ENCODE data around the gene RHOBTB1.

RHOBTB1 gene

GRCh38 chr10:60951272-60951724 lies 7.3 kb upstream of the RHOBTB1 start (continued):
- peak; percentile 41; the same call in 1 of the 2 replicates for TF ChIP-seq KLF16 (tag by site-specific recombination; IDR thresholded peaks at IDR 0.05)
- TF ChIP-seq SP2 (tag by site-specific recombination; IDR thresholded peaks at IDR 0.05), result peak; percentile 48
- TF ChIP-seq ZNF350 (tag by site-specific recombination; IDR thresholded peaks at IDR 0.05), result no peak
- peak; percentile 98 for TF ChIP-seq WT1 (tag by site-specific recombination; IDR thresholded peaks at IDR 0.05)
- no peak; the same call in 1 of the 2 replicates for TF ChIP-seq ZNF518A (tag by site-specific recombination; conservative IDR thresholded peaks at IDR 0.05; ENCODE audit: low read depth)
- TF ChIP-seq SALL2 (tag by site-specific recombination; IDR thresholded peaks at IDR 0.05; ENCODE audit: borderline replicate concordance), result no peak
- TF ChIP-seq ZNF704 (tag by site-specific recombination; IDR thresholded peaks at IDR 0.05), result no peak
- no peak for TF ChIP-seq HOXA7 (CRISPR knock-in tag; IDR thresholded peaks at IDR 0.05; ENCODE audit: borderline replicate concordance)
- TF ChIP-seq ZNF394 (tag by site-specific recombination; IDR thresholded peaks at IDR 0.05; ENCODE audit: borderline replicate concordance), result peak; percentile 91
- 0 out of 2 replicates have a peak, but pooled peaks have one; percentile 63 for TF ChIP-seq ZNF660 (tag by site-specific recombination; IDR thresholded peaks at IDR 0.05)
- TF ChIP-seq KLF7 (tag by site-specific recombination; IDR thresholded peaks at IDR 0.05; ENCODE audit: borderline replicate concordance), result no peak
- TF ChIP-seq ZFP3 (tag by site-specific recombination; IDR thresholded peaks at IDR 0.05; ENCODE audit: low read depth), result no peak
- no peak for TF ChIP-seq ZNF514 (tag by site-specific recombination; IDR thresholded peaks at IDR 0.05)
- TF ChIP-seq ZNF391 (tag by site-specific recombination; IDR thresholded peaks at IDR 0.05; ENCODE audit: borderline replicate concordance, low read depth), result no peak
- peak; percentile 96 for TF ChIP-seq KLF8 (tag by site-specific recombination; IDR thresholded peaks at IDR 0.05)
- no peak for TF ChIP-seq ZNF133 (tag by site-specific recombination; IDR thresholded peaks at IDR 0.05)
- TF ChIP-seq AEBP2 (tag by site-specific recombination; IDR thresholded peaks at IDR 0.05; ENCODE audit: borderline replicate concordance), result no peak
- TF ChIP-seq ZNF239 (tag by site-specific recombination; IDR thresholded peaks at IDR 0.05), result no peak; the same call in 1 of the 2 replicates
- TF ChIP-seq SP3 (tag by site-specific recombination; IDR thresholded peaks at IDR 0.05), result peak; percentile 81
- no peak for TF ChIP-seq ZNF785 (tag by site-specific recombination; IDR thresholded peaks at IDR 0.05)
- no peak for TF ChIP-seq ZSCAN16 (tag by site-specific recombination; IDR thresholded peaks at IDR 0.05)
- TF ChIP-seq ZNF701 (tag by site-specific recombination; IDR thresholded peaks at IDR 0.05), result no peak
- no peak for TF ChIP-seq ZNF112 (tag by site-specific recombination; IDR thresholded peaks at IDR 0.05)
- peak; percentile 69 for TF ChIP-seq ZFP69B (tag by site-specific recombination; IDR thresholded peaks at IDR 0.05)
- TF ChIP-seq, protein P1, sequence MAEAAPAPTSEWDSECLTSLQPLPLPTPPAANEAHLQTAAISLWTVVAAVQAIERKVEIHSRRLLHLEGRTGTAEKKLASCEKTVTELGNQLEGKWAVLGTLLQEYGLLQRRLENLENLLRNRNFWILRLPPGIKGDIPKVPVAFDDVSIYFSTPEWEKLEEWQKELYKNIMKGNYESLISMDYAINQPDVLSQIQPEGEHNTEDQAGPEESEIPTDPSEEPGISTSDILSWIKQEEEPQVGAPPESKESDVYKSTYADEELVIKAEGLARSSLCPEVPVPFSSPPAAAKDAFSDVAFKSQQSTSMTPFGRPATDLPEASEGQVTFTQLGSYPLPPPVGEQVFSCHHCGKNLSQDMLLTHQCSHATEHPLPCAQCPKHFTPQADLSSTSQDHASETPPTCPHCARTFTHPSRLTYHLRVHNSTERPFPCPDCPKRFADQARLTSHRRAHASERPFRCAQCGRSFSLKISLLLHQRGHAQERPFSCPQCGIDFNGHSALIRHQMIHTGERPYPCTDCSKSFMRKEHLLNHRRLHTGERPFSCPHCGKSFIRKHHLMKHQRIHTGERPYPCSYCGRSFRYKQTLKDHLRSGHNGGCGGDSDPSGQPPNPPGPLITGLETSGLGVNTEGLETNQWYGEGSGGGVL (tag by site-specific recombination; IDR thresholded peaks at IDR 0.05), result peak; percentile 66
- TF ChIP-seq, protein P2, sequence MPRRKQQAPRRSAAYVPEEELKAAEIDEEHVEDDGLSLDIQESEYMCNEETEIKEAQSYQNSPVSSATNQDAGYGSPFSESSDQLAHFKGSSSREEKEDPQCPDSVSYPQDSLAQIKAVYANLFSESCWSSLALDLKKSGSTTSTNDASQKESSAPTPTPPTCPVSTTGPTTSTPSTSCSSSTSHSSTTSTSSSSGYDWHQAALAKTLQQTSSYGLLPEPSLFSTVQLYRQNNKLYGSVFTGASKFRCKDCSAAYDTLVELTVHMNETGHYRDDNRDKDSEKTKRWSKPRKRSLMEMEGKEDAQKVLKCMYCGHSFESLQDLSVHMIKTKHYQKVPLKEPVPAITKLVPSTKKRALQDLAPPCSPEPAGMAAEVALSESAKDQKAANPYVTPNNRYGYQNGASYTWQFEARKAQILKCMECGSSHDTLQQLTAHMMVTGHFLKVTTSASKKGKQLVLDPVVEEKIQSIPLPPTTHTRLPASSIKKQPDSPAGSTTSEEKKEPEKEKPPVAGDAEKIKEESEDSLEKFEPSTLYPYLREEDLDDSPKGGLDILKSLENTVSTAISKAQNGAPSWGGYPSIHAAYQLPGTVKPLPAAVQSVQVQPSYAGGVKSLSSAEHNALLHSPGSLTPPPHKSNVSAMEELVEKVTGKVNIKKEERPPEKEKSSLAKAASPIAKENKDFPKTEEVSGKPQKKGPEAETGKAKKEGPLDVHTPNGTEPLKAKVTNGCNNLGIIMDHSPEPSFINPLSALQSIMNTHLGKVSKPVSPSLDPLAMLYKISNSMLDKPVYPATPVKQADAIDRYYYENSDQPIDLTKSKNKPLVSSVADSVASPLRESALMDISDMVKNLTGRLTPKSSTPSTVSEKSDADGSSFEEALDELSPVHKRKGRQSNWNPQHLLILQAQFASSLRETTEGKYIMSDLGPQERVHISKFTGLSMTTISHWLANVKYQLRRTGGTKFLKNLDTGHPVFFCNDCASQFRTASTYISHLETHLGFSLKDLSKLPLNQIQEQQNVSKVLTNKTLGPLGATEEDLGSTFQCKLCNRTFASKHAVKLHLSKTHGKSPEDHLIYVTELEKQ (tag by site-specific recombination; IDR thresholded peaks at IDR 0.05; ENCODE audit: borderline replicate concordance), result peak; percentile 94
- peak; percentile 74; the same call in 1 of the 2 replicates for TF ChIP-seq ZNF10 (tag by site-specific recombination; IDR thresholded peaks at IDR 0.05)

All from HEK293 (cell line).